ENCODE results near the gene ASTN2.

ASTN2 gene

DNA sequence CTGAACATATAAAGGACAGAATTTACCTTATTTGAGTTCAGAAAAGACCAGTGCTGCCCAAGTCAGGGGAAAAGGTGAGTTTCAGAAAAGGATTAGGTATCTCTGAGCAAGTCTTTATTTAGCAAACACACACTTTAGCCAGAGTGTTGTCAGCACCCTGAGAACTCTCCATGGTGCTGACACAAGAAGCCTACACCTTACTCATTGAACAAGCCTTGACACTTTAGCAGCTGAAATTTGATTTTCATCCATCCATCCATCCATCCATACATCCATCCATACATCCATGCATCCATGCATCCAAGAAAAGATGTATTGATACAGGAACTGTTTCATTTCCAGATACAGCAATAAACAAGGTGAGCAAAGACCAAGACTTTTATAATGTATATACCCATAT is 416.6 kb downstream of the ASTN2 start:
- DNase-seq, result no peak

DNA sequence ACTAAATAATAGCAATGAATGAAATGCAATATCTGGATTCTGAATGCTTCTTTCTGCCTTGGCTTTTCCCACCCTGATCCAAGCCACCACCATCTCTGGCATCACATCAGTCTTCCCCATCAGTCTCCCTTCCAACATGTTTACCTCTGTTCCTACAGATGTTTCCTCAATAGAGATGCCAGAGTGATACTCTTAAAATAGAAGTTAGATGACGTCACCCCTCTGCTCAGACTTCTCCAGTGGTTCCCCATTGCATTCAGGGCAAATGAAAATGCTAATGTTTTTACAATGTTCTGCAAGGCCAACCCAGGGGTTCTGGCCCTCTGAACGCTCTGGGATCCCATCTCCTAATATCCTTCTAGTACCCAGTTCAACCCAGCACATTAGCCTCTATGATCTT is 422.0 kb downstream of the ASTN2 start:
- no peak for DNase-seq

GRCh38 chr9:116991051-116991450 is 423.8 kb downstream of the ASTN2 start:
- DNase-seq, result no peak

GRCh38 chr9:116990592-116990991 is 424.3 kb downstream of the ASTN2 start:
- DNase-seq, result no peak

DNA sequence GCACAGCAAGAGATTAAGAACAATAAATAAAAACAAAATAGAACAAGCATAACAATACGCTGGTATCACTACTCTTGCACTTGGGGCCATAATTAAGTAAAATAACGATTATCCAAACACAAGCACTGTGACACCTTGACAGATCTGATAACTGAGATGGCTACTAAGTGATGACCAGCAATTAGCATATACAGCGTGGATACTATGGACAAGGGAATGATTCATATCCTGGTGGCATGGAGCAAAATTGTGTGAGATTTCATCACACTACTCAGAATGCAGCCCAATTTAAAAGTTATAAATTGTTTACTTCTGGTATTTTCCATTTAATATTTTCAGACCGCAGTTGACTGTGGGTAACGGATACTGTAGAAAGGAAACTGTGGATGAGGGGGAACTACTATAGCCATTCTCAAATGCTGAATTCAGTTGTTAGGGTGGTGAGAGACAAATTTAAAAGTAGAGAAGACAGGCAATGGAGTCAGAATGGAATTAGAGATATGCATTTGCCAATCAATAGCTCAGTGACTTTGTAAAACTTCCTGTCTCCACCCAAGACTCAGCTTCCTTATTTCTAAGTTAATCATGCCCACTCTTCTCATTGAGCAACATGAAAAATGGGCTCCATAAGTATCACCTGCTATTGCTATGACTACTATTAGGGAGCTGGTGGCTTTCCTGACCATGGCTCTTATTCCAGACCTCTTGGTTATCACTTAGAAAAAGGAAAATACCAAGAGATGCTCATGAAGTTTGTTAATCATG is 427.0 kb downstream of the ASTN2 start:
- no peak for DNase-seq

DNA sequence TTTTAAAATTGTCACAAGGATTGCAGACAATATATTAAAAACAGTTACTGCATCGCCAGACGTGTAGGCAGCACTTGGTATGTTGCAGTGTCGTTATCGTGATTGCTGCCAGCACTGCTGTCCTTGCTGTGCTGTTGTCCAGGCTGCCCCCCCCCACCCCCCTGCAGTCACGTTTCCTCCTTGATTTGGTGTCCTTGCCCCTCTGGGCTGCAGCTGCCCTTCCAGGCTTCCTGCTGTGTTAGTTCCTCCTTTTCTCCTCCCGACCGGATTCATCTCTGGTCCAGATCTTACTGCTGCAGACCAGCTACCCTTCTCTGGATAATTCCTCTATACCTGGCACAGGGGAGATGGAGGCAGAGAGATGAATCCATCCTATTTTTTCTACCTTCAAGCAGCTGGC is 428.8 kb downstream of the ASTN2 start:
- DNase-seq, result no peak

DNA sequence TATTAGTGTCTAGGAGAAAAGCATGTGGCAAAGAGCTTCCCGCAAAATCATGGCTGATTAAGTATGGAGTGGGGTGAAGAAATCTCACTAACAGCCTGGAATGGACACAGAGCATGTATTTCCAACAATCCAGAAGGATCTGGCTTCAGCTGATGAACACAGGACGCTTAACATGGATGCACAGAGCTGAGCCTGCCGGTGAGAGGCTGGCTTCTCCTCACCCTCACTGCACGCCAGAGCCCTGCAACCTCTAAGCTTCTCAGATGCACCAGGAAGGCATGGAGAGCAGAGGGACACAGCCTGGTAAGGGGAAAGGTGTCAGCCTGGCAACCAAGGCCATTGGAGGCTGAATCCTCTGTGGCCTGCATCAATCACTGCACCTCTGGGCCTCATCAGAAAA is 429.3 kb downstream of the ASTN2 start:
- DNase-seq, result no peak

- DNase-seq, result no peak
These were observed 430.7 kb downstream of the ASTN2 start for GRCh38 chr9:116984111-116984510.

GRCh38 chr9:116980582-116981120 is 434.2 kb downstream of the ASTN2 start:
- no peak for DNase-seq

GRCh38 chr9:116979456-116979855 is 435.4 kb downstream of the ASTN2 start:
- DNase-seq, result no peak

- no peak for DNase-seq
These were observed 436.7 kb downstream of the ASTN2 start for GRCh38 chr9:116978155-116978554.

GRCh38 chr9:116975126-116975525 is 439.7 kb downstream of the ASTN2 start:
- DNase-seq, result no peak

- DNase-seq, result no peak
These were observed 448.7 kb downstream of the ASTN2 start for GRCh38 chr9:116966199-116966598.

- no peak for DNase-seq
These were observed 450.6 kb downstream of the ASTN2 start for GRCh38 chr9:116964258-116964657.

GRCh38 chr9:116959809-116960208 is 455.0 kb downstream of the ASTN2 start:
- DNase-seq, result no peak

DNA sequence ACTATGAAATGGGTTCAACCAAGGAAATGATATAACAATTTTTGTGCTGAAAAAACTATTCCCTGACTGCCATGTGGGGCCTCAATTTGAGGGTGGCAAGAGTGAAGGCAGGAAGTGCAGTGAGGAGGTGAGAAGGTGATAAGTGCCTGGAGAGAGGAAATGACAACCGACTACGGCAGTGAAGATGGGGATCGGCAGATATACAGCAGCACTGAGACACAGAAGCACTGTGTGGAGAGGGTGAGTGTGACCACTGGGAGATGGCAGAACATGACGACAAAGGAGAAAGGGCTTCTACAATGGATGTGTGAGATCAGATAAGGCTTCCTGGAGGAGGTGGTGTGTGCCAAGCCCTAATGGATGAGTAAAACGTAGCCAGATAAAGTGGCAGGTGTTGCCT is 456.0 kb downstream of the ASTN2 start:
- no peak for DNase-seq

DNA sequence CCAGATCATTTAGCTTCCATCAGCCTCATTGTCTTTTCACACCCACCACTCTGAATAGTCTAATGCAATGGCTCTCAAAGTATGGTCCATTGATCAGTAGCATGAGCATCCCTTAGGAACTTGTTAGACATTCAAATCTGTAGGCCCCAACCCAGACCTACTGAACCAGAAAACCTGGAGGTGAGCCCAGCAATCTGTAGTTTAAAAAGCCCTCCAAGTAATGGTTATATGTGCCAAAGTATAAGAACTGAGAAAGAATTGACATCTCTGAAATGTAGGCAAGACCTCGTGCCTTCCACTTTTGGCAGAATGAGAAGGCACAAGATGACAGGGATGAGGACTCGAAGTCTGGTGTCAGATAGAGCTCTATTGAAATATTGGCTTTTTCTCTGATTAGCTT is 460.1 kb downstream of the ASTN2 start:
- DNase-seq, result no peak

- DNase-seq, result no peak
These were observed 461.6 kb downstream of the ASTN2 start for GRCh38 chr9:116953271-116953670.

DNA sequence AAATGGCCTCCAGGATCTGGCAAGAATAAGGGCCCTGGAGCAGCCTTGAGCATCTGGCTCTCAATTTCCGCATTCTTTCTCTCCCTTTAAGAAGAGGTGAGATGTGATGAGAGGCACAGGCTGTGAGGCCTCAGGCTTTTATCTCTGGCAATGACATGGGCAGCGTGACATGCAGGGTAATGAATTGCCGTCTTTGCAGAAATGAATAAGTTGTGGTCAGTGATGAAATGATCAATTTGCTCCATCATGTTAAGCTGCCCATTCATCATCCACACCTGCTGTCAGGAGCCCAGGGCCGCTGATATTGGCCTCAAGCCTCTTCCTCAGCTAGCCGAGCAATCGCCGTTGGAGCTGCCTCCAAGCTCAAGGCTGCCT is 462.4 kb downstream of the ASTN2 start:
- no peak for DNase-seq

DNA sequence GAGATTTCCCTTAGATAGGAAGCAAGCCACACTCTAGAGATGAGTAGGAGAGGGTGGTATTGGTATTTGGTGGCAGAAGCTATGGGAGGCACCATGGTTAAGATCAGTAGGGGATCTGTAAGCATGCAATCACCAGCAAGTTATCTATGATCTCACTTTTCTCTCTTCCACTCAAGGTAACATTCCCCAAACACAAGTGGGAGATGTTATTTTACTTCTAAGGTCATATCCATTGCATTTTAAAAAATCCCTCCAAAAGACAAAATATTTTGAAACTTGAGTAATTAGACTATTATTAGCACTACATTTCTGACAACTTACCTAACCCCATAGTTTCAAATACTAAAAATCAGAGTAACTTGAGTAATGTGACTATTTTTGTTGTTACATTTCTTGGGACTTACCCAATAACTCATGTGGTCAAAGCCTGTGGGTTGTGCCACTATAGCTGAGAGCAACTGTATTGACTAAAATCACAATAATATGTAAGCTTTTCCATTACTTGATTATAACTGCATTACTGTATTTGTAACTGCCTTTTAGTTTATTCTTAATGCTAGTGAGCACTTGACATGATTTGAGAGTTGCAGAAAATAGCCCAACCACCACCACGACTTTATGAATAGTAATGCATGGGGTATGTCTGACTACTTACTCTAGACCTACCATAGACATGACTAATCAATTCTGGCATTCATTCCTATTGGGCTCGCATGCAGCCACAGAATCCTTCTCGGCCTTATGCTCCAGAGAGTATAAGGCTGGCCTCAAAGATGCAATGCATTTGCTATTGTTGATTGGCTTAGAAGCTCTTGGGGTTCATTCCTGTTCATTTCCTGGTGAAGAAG is 463.0 kb downstream of the ASTN2 start:
- DNase-seq, result no peak

DNA sequence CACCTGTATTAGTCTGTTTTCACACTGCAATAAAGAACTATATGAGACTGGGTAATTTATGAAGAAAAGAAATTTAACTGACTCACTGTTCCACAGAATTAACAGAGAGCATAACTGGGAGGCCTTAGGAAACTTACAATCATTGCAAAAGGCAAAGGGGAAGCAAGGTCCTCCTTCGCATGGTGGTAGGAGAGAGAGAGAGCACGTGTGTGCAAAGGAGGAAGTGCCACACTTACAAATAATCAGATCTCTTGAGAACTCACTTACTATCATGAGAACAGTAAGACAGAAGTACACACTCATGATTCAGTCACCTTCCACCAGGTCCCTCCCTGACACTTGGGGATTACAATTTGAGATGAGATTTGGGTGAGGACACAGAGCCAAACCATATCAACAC is 469.0 kb downstream of the ASTN2 start:
- peak; percentile 4 to 65 for DNase-seq

- DNase-seq, result no peak
These were observed 469.9 kb downstream of the ASTN2 start for GRCh38 chr9:116944714-116945534.

- no peak for DNase-seq
These were observed 470.9 kb downstream of the ASTN2 start for GRCh38 chr9:116943970-116944369.
